DND-41 (cell line): ENCODE results near the gene PDPK1.
A peak's percentile ranks its signal among the peaks of the same experiment; 100 is the strongest.
"Not testable (repeated sequence)": the region's sequence is repeated elsewhere in the genome, so short reads cannot be mapped to it uniquely, and the experiment has no call there.

Source experiments
- ATAC-seq: fragments of 200-7000 bp; cut with Tn5 transposase; 3 replicates; pipeline ENCODE4 v1.9.1; 2021; ENCODE audit warnings: low read depth; ENCODE audit not compliant: insufficient read depth
- DNase-seq: peaks from one replicate; pipeline ENCODE4 v3.0.0-alpha.2; 2020
- H2AFZ ChIP-seq: 2 replicates; pipeline ENCODE4 v1.6.0; 2012; ENCODE audit warnings: low read depth, low read length
- H3K27ac ChIP-seq: 2 replicates; pipeline ENCODE4 v1.5.1; 2012; ENCODE audit warnings: low read length, inconsistent platforms
- H3K27me3 ChIP-seq: fragments of 200-600 bp; sonication (generic); 2 replicates; pipeline ENCODE4 v1.6.0; 2012; ENCODE audit warnings: low read length, mild to moderate bottlenecking, inconsistent platforms; ENCODE audit not compliant: insufficient read depth, poor library complexity
- H3K36me3 ChIP-seq: 2 replicates; pipeline ENCODE4 v1.5.1; 2012; ENCODE audit warnings: low read length, inconsistent platforms; ENCODE audit not compliant: insufficient read depth
- H3K4me1 ChIP-seq: 2 replicates; pipeline ENCODE4 v1.5.1; 2012; ENCODE audit warnings: mild to moderate bottlenecking, low read length; ENCODE audit not compliant: insufficient read depth
- H3K4me2 ChIP-seq: 2 replicates; pipeline ENCODE4 v1.6.0; 2012; ENCODE audit warnings: mild to moderate bottlenecking, moderate library complexity, low read length, inconsistent platforms; ENCODE audit not compliant: insufficient read depth
- H3K4me3 ChIP-seq, 2 experiments: fragments of 200-600 bp in 1 of 2; shearing (Covaris generic) in 1 of 2; 2 replicates each; pipeline ENCODE4 v1.5.1; 2012 to 2016; ENCODE audit warnings: inconsistent platforms in 2 of 2, low read length in 2 of 2, mild to moderate bottlenecking in 2 of 2, low read depth in 1 of 2, moderate library complexity in 1 of 2
- H3K79me2 ChIP-seq: 2 replicates; pipeline ENCODE4 v1.6.0; 2012; ENCODE audit warnings: low read length, inconsistent platforms; ENCODE audit not compliant: insufficient read depth
- H3K9ac ChIP-seq: 2 replicates; pipeline ENCODE4 v1.6.0; 2012; ENCODE audit warnings: low read depth, mild to moderate bottlenecking, inconsistent platforms, low read length, moderate library complexity
- H3K9me3 ChIP-seq: 2 replicates; pipeline ENCODE4 v1.5.1; 2012; ENCODE audit warnings: low read length, moderate library complexity, mild to moderate bottlenecking, inconsistent platforms; ENCODE audit not compliant: insufficient read depth, severe bottlenecking
- H4K20me1 ChIP-seq: 2 replicates; pipeline ENCODE4 v1.6.0; 2012; ENCODE audit warnings: low read length; ENCODE audit not compliant: insufficient read depth
- TF ChIP-seq, protein P1 (sequence below): IDR thresholded peaks from 2 replicates; pipeline ENCODE4 v1.5.1; 2012; ENCODE audit warnings: borderline replicate concordance, low read length, moderate library complexity, mild to moderate bottlenecking; ENCODE audit not compliant: poor library complexity, severe bottlenecking; ENCODE audit errors: extremely low read depth

The PDPK1 gene

DNA sequence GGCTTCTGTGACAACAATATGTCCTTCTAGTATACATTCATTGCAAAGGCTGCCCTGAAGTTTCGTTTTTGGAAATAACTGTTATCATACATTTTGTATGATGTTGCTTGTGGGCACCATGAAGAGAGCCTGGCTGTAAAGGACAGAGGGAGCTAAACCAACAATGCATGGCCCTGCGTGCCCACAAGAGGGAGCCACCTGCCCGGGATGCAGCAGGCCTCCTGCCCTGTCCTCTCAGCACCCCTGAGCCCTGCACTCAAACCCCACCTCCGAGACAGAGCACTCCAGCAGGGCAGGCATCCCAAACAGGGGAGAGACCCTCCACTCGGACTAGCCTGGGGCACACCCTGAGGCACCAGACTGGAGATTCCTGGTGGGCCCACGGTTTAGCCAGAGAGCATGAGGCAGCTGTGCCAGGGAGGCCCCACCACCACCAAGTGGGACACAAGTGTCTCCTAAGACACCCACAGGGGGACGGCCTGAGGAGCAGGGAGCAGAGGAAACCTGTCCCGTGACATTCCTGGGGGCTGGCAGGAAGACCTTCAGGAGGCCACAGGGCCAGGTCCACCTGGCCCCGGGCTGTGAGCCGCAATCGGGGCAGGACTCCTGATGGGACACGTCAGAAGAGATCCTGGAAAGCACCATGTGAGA, 101.4 kb downstream of the PDPK1 start:
- not testable (repeated sequence) for H3K27ac ChIP-seq, H3K79me2 ChIP-seq, H3K9me3 ChIP-seq, H3K4me3 ChIP-seq, H3K36me3 ChIP-seq, H3K4me1 ChIP-seq, H3K4me2 ChIP-seq, H4K20me1 ChIP-seq, H3K9ac ChIP-seq, H3K27me3 ChIP-seq, H2AFZ ChIP-seq
- DNase-seq = peak; percentile 34
- TF ChIP-seq, protein P1, sequence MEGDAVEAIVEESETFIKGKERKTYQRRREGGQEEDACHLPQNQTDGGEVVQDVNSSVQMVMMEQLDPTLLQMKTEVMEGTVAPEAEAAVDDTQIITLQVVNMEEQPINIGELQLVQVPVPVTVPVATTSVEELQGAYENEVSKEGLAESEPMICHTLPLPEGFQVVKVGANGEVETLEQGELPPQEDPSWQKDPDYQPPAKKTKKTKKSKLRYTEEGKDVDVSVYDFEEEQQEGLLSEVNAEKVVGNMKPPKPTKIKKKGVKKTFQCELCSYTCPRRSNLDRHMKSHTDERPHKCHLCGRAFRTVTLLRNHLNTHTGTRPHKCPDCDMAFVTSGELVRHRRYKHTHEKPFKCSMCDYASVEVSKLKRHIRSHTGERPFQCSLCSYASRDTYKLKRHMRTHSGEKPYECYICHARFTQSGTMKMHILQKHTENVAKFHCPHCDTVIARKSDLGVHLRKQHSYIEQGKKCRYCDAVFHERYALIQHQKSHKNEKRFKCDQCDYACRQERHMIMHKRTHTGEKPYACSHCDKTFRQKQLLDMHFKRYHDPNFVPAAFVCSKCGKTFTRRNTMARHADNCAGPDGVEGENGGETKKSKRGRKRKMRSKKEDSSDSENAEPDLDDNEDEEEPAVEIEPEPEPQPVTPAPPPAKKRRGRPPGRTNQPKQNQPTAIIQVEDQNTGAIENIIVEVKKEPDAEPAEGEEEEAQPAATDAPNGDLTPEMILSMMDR = peak; percentile 12
- peak; percentile 81 for ATAC-seq

DNA sequence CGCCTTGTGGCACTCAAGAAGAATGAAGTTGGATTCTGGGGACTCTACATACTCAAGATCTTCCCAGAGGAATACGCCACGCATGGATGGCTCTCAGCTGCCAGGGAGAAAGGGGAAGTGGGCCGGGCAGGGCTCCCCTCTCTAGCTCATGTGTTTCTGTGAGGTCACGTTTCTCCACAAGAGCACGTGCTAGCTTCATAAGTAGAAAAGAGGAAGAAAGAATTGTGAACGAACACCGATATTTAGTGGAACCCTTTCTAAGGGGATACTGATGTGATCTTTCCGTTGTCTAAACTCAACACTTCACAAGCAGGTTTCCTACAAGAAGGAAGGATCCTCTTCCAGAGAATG, 101.9 kb downstream of the PDPK1 start:
- H2AFZ ChIP-seq, ATAC-seq, H4K20me1 ChIP-seq, H3K4me3 ChIP-seq, H3K36me3 ChIP-seq, H3K27ac ChIP-seq, DNase-seq, H3K4me2 ChIP-seq, H3K4me1 ChIP-seq, H3K27me3 ChIP-seq, H3K9me3 ChIP-seq, H3K9ac ChIP-seq, H3K79me2 ChIP-seq: not testable (repeated sequence)

DNA sequence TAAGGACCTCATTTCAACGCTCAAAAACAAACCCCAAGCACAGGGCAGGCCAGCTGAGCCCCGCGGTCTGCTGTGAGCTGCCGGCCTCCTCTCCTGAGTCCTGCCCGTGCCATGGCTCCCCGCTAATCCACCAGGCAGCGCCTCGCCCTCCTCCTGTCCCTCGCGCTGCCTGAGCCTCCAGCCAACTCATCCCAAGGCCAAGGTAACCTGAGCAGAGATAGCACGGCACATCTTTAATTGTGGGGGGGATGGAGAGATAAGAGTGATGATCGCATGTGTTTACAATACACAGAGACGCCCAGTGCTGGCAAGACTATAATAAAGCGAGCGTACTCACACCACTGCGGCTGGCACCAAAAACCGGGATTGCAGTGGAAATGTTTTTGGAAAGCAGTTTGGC, 104.7 kb downstream of the PDPK1 start:
- not testable (repeated sequence) for H3K79me2 ChIP-seq, H3K4me2 ChIP-seq, ATAC-seq, H2AFZ ChIP-seq, H3K9me3 ChIP-seq, H3K27me3 ChIP-seq, H4K20me1 ChIP-seq, H3K27ac ChIP-seq, DNase-seq, H3K4me3 ChIP-seq, H3K9ac ChIP-seq, H3K36me3 ChIP-seq, H3K4me1 ChIP-seq

DNA sequence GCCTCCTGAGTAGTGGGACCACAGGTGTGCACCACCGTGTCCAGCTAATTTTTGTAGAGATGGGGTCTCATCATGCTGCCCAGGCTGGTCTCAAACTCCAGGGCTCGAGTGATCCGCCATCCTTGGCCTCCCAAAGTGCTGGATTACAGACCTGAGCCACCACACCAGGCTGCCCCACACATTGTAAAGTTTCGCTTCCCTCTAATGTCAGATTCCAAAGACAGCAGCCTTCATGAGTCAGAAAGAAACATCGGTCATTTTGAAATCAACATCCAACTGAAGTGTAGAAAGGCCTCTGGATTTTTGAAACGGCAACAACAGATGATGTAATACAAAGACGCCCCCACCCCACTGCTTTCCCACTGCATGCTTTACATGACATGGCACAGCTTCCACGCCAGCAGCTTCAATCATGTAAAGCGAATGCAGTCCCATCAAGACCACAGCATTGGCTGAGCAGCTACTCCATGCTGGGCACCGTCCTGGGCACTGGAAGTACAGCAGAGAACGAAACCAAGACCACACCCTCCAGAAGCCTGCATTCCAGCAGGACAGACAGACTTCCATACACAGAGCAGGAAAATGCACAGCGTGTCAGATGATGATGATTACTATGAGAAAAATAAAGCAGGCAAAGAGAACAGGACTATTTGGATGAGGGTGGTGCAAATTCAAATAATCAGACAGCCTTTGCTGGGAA, 107.1 kb downstream of the PDPK1 start:
- not testable (repeated sequence) for H4K20me1 ChIP-seq, H3K4me2 ChIP-seq, ATAC-seq, DNase-seq, H3K36me3 ChIP-seq, H3K27ac ChIP-seq, H2AFZ ChIP-seq, H3K9ac ChIP-seq, H3K9me3 ChIP-seq, H3K4me3 ChIP-seq, H3K27me3 ChIP-seq, H3K79me2 ChIP-seq, H3K4me1 ChIP-seq

DNA sequence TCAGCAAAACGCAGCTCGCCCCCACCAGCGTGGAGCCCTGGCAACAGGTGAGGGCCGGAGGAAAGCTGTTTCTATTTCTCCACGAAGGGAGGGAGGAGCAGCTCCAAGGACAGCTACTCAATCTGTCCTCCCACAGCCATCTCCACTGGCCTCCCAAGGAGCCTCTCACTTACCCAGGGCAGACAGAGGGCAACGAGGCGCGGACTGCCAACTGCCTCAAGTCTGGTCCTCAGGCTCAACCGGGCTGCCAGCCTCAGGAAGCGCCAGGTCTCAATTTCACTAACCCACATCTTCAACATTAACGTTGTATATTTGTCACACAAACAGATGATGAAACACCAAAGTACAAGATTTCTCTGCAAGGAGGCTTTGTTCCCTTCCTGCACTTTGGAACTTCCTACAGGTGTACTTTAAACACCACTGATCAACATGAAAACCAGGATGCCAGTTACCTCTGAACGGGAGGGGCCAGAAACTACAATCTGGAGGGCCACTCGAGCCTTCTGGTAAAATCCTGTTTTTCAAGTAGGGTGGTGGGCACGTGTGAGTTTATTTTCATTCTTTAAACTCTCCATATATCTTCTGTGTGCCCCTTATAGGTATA, 113.5 kb downstream of the PDPK1 start:
- not testable (repeated sequence) for H3K4me1 ChIP-seq, H3K79me2 ChIP-seq, H2AFZ ChIP-seq, H3K9me3 ChIP-seq, H3K27ac ChIP-seq, H3K36me3 ChIP-seq, H4K20me1 ChIP-seq, H3K27me3 ChIP-seq, H3K4me2 ChIP-seq, H3K4me3 ChIP-seq, DNase-seq, ATAC-seq, H3K9ac ChIP-seq
